Tibial nerve (tissue), 3 donors: Measurements from ENCODE around the gene IST1.

Experiments used
- POLR2A ChIP-seq, 2 donors: fragments of 450-650 bp; IDR thresholded peaks; one replicate each; pipeline ENCODE4 v1.6.1; 2017; ENCODE audit warnings: antibody characterized with exemption in 2 of 2, mild to moderate bottlenecking in 2 of 2, moderate library complexity in 2 of 2
- TF ChIP-seq, protein P1 (sequence below), 5 experiments: fragments of 200-600 bp in 3 of 5; fragments of 450-650 bp in 2 of 5; sonication (generic) in 3 of 5; IDR thresholded peaks; one replicate each; pipeline ENCODE4 v1.5.1; 2016 to 2019; ENCODE audit warnings: antibody characterized with exemption in 5 of 5, mild to moderate bottlenecking in 3 of 5, moderate library complexity in 2 of 5

DNA sequence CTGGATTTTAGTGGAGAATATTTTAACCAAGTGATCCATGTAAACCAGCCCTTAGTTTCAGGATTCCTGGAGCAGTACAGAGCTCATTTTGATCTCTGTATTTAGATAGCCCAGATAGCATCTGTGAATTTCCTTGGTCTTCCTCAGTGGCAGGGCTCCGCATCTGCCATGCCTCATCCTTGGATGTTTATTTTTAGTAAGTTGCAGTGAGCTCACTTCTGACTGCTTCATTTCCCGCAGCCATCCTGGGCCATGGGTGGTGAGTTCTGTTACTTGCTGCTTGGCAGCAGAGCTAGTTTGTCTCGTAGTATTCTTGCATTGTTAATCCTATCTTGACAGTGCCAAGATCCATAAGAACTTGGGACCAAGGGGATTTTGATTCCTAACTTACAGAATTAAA, 33.7 kb downstream of the IST1 start:
- TF ChIP-seq, protein P1, sequence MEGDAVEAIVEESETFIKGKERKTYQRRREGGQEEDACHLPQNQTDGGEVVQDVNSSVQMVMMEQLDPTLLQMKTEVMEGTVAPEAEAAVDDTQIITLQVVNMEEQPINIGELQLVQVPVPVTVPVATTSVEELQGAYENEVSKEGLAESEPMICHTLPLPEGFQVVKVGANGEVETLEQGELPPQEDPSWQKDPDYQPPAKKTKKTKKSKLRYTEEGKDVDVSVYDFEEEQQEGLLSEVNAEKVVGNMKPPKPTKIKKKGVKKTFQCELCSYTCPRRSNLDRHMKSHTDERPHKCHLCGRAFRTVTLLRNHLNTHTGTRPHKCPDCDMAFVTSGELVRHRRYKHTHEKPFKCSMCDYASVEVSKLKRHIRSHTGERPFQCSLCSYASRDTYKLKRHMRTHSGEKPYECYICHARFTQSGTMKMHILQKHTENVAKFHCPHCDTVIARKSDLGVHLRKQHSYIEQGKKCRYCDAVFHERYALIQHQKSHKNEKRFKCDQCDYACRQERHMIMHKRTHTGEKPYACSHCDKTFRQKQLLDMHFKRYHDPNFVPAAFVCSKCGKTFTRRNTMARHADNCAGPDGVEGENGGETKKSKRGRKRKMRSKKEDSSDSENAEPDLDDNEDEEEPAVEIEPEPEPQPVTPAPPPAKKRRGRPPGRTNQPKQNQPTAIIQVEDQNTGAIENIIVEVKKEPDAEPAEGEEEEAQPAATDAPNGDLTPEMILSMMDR (IDR thresholded peaks at IDR 0.05): no peak
- TF ChIP-seq POLR2A (IDR thresholded peaks at IDR 0.05): no peak
